CMK (cell line): ENCODE results near the gene TIMM8A.

Experiments used
- DNase-seq: peaks from one replicate; pipeline ENCODE4 v3.0.0-alpha.2; 2010; ENCODE audit warnings: low read depth

TIMM8A gene, protein sequence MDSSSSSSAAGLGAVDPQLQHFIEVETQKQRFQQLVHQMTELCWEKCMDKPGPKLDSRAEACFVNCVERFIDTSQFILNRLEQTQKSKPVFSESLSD

DNA sequence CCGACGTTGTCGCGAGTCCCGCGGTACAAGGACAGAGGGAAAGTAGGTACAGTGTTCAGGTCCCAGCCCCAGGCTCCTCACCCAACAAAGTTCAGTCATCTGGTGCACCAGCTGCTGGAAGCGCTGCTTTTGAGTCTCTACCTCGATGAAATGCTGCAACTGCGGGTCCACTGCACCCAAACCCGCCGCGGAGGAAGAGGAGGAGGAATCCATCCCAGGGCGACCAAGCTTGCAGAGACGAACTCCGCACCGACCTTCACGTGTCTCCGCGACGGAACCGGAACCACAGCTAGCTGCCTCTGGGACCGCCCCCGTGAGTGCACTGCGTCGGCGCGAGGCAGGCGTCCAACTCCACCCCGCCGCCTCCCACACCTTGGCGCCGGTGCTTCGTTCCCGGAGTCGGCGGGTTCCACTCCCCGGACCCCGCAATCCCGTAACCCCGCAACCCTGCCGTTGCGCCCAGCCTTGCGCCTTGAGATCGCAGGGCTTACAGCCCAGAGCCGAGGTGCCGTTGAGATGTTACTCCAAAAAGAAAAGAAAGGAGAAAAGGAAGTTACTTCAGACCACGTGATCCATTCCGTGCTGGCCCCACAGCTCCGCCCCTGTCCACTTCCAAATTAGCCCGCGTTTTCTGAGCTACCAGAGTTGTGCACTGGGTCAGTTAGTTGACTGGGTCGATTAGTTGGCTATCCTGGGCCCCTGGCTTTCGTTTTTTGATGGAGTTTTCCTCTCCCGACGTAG, at the start of gene TIMM8A:
Gene TIMM8A, minus strand, starts transcription at position 291 of the 741 bp plus-strand sequence. Its CDS starts 78 bp downstream, at position 213.
- no peak for DNase-seq

DNA sequence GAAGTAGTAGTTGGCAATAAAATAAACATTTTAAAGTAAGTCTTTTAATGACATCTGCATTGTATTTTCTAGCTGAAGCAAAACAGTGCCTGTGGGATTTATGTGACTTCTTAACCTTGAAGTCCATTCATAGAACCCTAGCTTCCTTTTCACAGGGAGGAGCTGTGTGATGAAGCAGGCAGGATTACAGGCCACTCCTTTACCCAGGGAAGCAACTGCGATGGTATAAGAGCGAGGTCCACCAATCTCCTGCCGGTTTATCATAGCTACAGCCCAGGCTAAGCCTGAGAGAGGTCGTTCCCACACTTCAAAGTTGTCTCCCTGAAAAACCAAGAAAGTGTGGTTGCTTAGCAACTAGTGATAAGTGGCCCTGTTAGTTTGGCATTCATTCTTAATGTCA, 49.2 kb upstream of the TIMM8A start:
- no peak for DNase-seq

DNA sequence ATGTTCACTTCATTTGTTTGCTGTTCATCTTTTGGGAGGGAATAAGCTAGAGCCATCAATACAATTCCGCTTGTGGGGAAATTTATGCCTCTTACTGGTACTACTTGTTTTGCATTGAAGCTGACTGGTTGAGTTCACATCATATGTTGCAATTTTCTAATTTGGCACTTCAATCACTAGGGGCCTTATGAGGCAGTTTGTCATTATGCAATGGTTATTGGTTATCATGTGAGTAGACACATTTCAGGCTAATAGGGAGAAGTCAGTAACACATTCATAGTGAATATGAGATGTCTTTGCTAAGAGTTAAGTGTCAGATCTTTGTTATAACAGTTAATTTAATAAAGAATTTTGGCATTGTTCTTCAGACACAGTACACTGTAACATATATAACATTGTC, 47.2 kb upstream of the TIMM8A start:
- DNase-seq, result no peak

DNA sequence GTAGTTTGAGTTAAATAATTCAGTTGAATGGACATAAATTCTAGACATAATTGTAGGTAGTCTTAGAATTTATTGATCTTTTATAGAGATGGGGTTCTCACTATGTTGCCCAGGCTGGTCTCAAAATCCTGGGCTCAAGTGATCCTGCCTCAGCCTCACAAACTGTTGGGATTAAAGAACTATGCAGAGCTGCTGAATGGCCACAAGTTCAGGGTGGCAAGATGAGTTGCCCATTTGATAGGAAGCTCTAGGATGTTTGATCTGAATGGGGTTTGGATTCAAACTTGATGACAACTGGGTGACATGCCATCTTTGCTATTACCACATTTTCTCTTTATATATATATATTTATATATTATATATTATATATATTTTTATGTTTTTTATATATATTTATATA, 45.8 kb upstream of the TIMM8A start:
- no peak for DNase-seq

DNA sequence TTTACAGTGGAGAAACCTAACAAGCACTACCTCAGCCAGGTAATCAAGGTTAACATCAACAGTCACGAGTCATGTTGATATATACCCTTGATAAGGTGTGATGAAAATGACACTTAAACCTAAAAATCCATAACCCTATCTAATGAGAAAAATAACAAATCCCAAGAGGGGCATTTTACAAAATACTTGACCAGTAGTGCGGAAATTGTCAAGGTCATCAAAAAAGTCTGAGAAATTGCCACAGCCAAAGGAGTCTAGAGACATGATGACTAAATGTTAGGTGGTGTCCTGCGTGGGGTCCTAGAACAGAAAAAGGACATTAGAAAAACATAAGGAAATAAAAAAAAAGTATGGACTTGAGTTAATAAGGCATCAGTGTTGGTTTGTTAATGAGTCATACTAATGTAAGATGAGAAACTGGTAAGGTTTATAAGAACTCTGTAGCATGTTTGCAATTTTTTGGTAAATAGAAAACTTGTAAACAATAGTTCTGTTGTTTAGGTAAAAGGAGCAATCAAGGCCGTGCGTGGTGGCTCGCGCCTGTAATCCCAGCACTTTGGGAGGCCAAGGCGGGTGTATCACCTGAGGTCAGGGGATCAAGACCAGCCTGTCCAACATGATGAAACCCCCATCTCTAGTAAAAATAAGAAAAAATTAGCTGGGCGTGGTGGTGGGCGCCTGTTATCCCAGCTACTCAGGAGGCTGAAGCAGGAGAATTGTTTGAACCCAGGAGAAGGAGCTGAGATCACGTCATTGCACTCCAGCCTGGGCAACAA, 45.2 kb upstream of the TIMM8A start:
- DNase-seq, result no peak

DNA sequence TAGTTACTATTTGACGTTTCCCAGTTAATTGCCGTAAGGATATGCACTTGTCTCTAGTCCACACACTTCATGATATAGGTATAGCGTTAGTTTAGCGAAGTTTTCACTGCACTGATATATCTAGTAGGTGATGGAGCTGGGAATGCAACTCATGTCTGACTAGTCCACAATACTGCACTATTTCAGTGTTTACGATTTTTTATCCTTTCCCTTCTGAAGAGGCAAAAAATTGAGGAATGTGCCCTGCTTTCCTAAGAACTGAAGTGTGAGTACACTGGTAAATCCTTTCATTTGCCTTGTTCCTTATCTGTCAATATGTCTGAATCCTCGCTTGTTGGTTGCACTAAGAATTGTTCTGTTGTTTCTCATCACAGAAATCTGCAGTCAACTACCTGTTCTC, 43.3 kb upstream of the TIMM8A start:
- DNase-seq, result no peak

DNA sequence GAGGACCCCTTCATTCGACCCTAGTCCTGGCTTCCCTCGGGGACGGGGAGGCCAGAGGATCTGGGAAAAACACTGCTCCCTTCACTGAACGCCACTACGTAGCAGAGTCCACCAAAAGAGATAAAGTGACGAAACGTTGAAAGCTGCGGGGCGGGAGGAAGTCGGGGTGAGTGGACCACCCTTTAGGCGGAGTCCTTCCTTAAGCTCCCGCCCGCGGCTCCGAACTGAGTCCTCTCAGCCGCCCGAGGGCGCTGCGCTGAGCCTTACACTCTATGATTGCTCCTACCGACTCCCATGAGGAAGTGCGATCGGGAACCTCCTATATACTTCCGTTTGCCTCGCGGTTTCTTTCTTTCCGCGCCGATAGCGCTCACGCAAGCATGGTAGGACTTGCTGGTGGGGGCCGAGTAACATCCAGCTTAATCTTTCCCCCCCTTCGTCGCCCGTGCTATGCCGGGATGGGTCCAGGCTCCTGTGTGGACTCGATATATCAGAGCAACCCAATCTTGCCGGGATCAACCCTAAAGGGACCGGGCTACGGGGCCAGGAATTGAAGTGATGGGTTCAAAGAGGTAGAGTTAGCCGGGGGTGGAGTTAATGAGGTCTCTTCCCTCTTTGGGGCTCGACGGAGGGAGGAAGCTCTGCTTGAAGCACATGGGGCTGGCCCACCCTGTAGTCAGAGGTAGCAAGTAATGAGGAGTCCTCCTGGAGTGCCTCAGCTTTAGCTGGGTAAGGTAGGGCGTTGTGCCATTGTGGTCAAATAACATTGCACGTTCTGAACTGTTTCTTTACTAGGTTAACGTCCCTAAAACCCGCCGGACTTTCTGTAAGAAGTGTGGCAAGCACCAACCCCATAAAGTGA, 42.4 kb upstream of the TIMM8A start, which contains the start of gene RPL36A:
Gene RPL36A, plus strand, starts transcription at position 348 of the 862 bp plus-strand sequence. Its CDS starts 33 bp downstream, at position 381.
- DNase-seq, result peak; percentile 86

DNA sequence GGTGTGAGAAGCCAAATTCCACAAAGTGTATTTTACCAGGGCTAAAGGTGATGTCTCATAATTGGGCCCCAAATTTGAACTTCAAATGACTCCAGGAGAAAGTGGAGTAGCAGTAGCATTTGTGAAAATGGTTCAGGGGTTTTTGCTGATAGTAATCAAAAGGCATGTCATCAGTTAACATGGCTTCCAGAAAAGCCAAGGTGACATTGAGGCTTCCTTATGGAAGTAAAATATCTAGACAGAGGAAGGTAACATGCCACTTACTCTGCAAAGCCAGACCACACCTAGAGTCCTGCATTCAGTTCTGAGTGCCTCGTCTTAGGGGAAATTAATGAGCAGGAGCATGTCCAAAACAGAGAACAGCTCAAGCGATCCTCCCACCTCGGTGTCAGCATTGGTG, 40.1 kb upstream of the TIMM8A start:
- no peak for DNase-seq

DNA sequence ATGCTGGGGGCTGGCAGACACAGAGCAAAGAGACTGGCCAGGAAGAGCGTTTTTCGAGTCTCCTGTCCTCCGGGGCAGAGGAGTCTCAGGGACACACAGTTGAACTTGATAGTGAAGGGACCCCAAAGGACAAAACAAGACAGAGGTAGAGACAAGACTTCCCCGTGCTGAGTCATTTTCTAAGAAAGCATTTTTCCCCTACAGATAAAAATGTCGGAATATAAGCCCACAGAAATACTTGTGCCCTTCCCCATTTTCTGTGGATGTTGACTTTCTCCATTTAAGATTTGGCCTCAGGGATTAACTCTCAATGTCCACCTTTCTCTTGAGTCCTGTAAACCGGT, 38.0 kb upstream of the TIMM8A start:
- no peak for DNase-seq

DNA sequence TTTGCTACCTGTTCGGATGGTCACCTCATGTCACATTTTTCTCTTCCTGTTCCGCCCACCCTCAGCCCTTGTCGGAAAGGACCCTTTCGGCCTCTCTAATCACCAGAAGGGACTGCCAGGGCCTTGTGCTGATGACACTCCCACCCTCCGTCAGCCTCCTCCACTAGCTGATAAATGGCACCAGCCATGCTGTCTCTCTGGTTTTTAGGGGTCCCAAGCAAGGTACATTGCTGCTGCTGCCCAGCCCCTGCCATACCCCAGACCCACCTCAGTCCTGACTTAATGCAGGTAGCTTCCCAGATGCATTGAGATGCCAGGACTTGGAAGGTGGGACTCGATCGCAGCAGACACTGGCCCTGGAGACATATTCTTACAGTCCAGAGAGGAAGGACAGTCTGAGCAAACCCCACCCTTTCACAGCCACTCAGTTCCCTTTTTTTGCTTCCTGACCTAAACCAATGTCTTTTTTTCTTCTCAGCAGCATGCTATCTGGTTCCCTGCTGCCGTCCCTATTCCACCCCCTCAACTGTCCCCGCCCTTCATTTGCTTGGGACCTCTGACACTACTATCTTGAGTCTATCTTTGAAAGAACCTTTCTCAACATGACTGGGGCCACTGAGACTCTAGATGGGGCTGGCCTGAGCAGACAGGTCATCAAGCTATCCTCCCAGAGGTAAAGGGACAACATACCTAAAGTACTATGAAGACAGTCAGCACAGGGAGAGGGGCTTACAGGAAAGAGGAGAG, 37.4 kb upstream of the TIMM8A start, which contains the start of gene BTK:
Gene BTK, minus strand, starts transcription at position 397 of the 747 bp plus-strand sequence. CDS start 10,907 bp downstream, outside the sequence.
- DNase-seq, result no peak

DNA sequence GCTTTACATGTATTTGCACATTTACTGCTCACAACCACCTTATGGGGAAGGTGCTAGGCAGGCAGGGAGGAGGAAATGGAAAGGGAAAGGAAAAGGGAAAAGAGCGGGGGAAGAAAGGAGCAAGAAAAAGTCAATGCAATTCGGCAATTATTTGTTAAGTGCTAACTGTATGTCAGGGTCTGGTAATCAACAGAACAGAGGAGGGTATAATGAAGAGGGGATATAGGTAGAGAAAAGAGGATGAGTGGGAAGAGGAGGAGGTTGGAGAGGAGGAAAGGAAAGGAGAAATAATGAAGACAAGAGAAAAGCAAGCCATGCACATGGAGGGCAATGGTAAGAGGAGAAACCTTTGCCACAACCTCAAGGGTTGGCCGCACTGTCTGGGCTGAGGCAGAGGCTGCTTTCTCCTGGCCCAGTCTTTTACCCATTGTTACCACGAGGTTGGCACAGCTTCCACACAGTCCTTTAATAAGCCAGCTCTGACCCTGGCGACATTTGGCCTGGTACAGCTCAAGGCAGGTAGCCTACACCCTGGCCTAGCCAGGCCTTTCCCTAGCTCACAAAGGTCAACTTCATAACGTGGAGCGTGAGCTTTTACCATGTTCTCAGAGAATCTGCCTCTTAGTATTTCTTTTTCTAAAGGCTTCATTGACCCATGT, 36.6 kb upstream of the TIMM8A start:
- no peak for DNase-seq

DNA sequence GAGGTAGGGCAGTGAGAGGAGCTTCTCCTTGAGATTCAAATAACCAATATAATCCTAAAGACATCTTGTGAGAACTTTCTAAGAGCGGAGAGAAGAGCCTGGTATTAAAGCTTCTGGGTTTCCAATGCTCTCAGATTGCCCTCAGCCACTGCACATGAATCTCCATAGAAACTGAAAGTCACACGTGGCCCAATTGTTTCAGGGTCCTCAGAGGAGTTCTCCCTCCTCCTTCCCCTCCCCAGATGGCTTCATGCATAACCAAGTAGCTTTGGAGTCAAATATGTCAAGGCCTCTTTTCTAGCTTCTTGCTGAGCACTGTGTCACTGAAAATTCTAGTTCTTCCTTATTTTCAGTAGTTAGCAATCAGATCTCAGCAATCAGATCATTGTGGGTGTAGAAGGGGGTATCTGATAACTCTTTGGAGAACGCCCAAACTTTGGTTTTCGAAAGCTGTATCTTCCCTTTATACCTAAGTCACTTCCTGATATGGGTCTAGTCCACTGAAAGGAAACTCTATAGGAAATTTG, 35.2 kb upstream of the TIMM8A start:
- DNase-seq, result no peak

DNA sequence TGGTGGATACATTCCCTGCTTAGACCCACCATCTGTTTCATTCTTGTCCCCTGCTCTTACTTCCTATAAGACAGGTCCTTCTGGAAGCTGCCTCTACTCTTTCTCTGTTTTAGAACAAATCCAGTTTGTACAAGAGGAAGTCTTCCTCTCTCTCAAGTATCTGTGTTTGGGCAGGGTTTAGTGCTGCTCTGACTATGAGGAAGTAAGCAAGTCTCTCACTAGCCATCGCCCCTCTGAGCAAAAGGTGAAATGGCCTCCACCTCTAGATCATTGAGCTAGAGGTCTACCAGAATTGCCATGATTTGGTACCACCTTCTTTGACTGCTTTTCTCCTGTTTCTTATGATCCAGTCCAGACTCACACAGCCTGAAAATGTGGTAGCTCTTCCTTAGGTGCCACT, 29.0 kb upstream of the TIMM8A start:
- no peak for DNase-seq

DNA sequence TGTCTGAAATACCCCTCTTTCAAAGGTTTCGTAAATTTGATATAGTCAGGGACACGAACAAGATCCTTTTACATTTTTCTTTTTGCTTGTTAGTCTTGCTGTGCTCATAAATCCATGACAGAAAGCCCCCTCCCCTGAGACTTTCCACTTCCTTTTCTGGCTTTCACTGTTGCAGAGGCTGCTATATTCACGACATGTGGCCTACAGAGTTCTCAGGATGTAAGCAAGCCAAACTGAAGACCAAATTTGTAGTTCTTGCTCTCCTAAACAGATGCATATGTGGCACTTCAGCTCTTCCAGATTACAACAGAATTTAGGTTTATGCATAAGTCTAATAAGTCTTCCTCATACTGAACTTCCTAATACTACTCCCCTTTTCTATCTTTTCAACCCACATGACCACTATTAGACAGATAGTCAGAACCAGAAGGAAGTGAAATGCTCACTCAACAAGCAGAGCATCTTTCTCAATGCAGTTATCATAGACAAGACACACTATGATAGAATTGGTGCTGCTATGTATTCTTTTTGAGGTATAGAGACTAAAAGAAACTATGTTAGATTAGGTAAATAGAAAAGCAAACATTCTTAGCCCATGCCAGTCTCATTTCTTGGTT, 22.5 kb upstream of the TIMM8A start:
- no peak for DNase-seq

DNA sequence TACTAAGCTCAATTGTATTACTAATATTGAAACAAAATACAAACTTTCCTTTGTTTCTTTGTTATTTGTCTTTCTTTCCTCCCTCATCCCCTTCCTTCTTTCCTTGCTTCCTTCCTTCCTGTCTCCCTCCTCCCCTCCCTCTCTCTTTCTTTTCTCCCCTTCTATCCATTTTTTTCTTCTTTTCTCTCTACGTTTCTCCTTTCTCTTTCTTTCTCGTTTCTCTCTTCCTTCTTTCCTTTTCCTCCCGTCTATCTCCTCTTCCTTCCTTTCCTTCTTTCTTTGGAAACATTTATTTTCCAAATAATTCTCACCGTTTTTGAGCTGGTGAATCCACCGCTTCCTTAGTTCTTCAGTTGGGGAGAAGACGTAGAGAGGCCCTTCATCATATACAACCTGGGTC, 21.1 kb upstream of the TIMM8A start:
- no peak for DNase-seq

DNA sequence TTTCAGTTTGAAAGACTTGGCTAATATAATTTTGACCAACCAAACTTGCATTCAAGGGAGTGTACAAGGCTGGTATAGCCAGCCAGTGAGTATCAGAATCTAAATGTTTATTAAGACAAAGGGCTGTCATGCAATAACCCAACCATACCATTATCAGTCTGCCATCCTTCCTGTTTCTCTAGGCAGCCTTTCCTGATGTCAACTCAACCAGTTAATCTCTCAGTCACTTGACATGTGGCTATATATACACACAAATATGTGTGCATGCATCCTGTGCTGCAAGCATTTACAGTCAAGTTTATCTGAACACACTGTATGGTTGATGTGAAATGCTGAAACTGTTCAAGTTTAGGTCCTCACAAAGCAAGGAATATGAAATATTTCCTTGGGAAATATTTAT, 20.3 kb upstream of the TIMM8A start:
- no peak for DNase-seq

DNA sequence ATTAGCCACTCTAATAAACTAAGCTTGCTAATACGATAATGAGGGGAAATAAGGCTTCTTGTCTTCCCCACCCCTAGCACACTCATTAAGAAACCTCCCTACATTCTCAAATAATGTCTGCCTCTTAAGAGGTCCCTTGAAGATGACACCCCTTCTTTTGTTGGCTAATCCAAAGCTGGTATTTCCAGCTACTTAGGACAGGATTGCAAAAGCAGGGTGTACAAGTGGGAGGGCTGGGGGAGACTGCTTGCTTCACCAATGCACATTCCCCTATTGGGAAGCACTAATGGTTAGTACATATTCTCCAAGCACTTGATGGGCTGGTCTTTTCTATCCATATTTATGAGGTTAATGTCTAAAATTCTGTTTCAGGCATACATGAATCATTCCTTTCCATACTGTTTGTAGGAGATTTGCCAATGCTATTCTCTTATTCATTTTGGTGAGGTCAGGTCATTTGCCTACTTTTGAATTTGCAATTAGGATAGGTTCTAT, 16.8 kb upstream of the TIMM8A start:
- no peak for DNase-seq

DNA sequence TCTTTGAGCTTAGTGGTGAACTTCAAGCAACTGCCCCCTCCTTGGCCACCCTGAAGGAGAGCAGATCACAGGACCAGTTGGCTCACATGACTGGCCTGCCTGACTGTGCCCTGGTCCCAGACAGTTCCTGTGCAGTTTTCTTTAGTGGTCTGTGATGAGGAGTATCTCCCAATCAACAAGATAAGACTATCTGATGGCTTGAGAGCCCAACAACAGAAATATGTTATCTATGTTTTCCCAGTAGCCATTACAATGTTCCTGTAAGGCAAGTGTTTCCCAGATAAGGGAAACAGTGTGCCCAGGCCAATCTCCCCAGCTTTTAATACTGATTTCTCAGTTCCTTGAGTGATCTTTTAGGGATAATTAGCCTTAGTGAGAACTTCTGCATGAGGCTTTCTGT, 14.2 kb upstream of the TIMM8A start:
- no peak for DNase-seq

DNA sequence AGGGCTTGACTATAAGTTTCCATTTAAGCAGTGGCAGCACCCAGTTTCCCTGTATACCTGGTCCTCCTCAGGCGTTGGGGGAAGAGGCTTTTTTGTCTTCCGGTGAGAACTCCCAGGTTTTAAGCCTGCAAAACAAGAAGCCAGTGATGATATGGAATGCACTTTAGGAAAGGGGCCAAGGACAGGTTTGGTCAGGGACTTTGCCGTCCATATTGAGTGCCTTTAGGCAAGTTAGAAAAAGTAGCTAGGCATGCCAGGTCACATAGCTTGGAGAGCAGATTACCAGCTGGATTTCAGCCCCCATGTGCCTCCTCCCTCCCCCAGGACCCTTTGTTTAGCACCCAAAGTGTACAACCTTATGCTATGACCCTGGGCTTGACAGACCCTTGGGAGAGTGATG, 13.6 kb upstream of the TIMM8A start:
- no peak for DNase-seq

DNA sequence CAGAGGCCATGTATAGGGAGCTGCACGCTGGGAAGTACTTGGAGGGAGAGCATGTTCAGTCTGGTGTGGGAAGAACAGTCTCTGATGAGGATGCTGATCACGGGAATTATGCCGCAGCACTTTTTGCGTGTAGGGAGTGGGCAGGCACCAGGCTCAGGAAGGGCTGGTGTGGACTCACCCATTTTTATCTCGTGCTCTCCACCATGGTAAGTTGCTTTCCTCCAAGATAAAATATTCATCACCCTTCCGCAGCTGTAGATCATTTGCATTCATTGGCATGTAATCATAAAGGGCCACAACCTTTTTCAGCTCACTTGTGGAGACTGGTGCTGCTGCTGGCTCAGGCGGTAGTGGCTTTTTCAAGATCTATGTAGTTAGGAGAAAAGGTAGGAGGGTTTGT, 11.8 kb upstream of the TIMM8A start:
- DNase-seq, result no peak
